Breast epithelium (tissue), 4 donors: ENCODE data around the gene KCTD18. TPM values are rescaled to one million over a fixed set of nuclear protein-coding genes. Genes with fewer than 3 reads are reported as not detected.

Source experiments
- DNase-seq, 2 donors: peaks; one replicate each; pipeline ENCODE4 v3.0.0-alpha.2; 2019; ENCODE audit warnings: low spot score in 2 of 2
- H3K27ac ChIP-seq, 2 donors: fragments of 200-600 bp; sonication (generic) in 1 of 2; one replicate each; pipeline ENCODE4 v1.5.1; 2016 to 2019; ENCODE audit warnings: mild to moderate bottlenecking in 1 of 2
- H3K27me3 ChIP-seq, 2 donors: fragments of 200-600 bp; sonication (generic) in 1 of 2; one replicate each; pipeline versions ENCODE4 v1.5.1 to v1.6.0; 2017 to 2019; ENCODE audit warnings: control low read depth in 1 of 2, mild to moderate bottlenecking in 1 of 2
- H3K36me3 ChIP-seq: fragments of 200-600 bp; one replicate; pipeline ENCODE4 v1.5.1; 2019
- H3K4me1 ChIP-seq, 2 donors: fragments of 200-600 bp; sonication (generic); one replicate each; pipeline ENCODE4 v1.5.1; 2016 to 2019; ENCODE audit warnings: control low read depth in 1 of 2
- H3K4me3 ChIP-seq, 3 donors: fragments of 200-600 bp; sonication (generic); 1 replicate in 2 of 3; 2 replicates in 1 of 3; pipeline ENCODE4 v1.5.1; 2016 to 2019; ENCODE audit warnings: mild to moderate bottlenecking in 3 of 3, moderate library complexity in 2 of 3
- H3K9me3 ChIP-seq, 2 donors: fragments of 200-600 bp; sonication (generic) in 1 of 2; one replicate each; pipeline ENCODE4 v1.5.1; 2016 to 2019; ENCODE audit warnings: control low read depth in 1 of 2
- POLR2A ChIP-seq: fragments of 450-650 bp; IDR thresholded peaks from one replicate; pipeline ENCODE4 v1.6.1; 2016; ENCODE audit warnings: antibody characterized with exemption, mild to moderate bottlenecking, moderate library complexity
- POLR2AphosphoS5 ChIP-seq, 3 donors: sonication (generic); formaldehyde crosslinking; IDR thresholded peaks; one replicate each; pipeline ENCODE4 v1.6.1; 2017; ENCODE audit warnings: antibody characterized with exemption in 3 of 3
- intact Hi-C: fragments of 100-400 bp; cut with DNase I; formaldehyde crosslinking; loops from one replicate; pipeline ENCODE4 v1.15.1; 2023; ENCODE audit warnings: low total_unique reads
- total RNA-seq, 3 donors: library from RNA; depleted of rRNA; stranded (reverse); fragments of >200 nt; gene quantifications; one replicate each; pipeline ENCODE4 v1.1.0, GENCODE V29; 2016
- TF ChIP-seq, protein P1 (sequence below), 3 donors: fragments of 450-650 bp; IDR thresholded peaks; one replicate each; pipeline ENCODE4 v1.5.1; 2016 to 2017; ENCODE audit warnings: antibody characterized with exemption in 3 of 3, mild to moderate bottlenecking in 3 of 3, moderate library complexity in 3 of 3

Gene KCTD18
- total RNA-seq, 3 donors from 2014 or later, result 15.7 to 28.2 (median 23.3) TPM

DNA sequence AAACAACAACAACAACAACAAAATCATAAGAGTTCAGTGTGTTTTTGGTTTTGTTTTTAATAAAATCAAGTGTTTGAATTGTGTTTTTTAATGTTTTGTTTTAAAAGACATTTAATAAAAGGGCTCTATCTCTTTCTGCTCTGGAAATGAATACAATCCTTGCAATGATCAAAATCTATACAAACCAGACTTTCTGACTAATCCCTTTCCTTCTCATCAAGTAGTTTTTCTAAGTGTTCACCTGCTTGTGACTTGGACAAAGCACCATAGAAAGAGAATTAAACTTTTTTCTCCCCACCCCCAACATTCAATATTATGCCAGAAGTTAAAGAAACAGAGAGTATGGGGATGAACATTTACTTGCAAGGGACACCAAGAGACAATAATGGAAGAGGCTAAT, 61.4 kb downstream of the KCTD18 start:
- Histone ChIP-seq H3K36me3 (no peaks in the 10 kb centered on the region), H3K27ac (no peak overlapping the region), H3K27me3 (no peaks in the 10 kb centered on the region), H3K4me1 (no peaks in the 10 kb centered on the region), H3K4me3 (no peak overlapping the region), H3K9me3 (no peaks in the 10 kb centered on the region)
- no peak for TF ChIP-seq POLR2AphosphoS5 (IDR thresholded peaks at IDR 0.05)
- TF ChIP-seq, protein P1, sequence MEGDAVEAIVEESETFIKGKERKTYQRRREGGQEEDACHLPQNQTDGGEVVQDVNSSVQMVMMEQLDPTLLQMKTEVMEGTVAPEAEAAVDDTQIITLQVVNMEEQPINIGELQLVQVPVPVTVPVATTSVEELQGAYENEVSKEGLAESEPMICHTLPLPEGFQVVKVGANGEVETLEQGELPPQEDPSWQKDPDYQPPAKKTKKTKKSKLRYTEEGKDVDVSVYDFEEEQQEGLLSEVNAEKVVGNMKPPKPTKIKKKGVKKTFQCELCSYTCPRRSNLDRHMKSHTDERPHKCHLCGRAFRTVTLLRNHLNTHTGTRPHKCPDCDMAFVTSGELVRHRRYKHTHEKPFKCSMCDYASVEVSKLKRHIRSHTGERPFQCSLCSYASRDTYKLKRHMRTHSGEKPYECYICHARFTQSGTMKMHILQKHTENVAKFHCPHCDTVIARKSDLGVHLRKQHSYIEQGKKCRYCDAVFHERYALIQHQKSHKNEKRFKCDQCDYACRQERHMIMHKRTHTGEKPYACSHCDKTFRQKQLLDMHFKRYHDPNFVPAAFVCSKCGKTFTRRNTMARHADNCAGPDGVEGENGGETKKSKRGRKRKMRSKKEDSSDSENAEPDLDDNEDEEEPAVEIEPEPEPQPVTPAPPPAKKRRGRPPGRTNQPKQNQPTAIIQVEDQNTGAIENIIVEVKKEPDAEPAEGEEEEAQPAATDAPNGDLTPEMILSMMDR (IDR thresholded peaks at IDR 0.05), result no peak
- no peak for TF ChIP-seq POLR2A
- intact Hi-C loops, result no loop called here
- DNase-seq, result no peak

- no peak overlapping the region for H3K27ac ChIP-seq
- no peaks in the 10 kb centered on the region for H3K36me3 ChIP-seq
- H3K4me3 ChIP-seq, result no peak overlapping the region
- TF ChIP-seq POLR2A, result no peak
- TF ChIP-seq, protein P1 (IDR thresholded peaks at IDR 0.05), result no peak
- no peak for TF ChIP-seq POLR2AphosphoS5 (IDR thresholded peaks at IDR 0.05)
- H3K4me1 ChIP-seq, result no peaks in the 10 kb centered on the region
- DNase-seq, result no peak
- intact Hi-C loops, result no loop called here
- no peaks in the 10 kb centered on the region for H3K27me3 ChIP-seq
- H3K9me3 ChIP-seq, result no peaks in the 10 kb centered on the region
Observed at GRCh38 chr2:200447139-200447855, 62.6 kb downstream of the KCTD18 start.

DNA sequence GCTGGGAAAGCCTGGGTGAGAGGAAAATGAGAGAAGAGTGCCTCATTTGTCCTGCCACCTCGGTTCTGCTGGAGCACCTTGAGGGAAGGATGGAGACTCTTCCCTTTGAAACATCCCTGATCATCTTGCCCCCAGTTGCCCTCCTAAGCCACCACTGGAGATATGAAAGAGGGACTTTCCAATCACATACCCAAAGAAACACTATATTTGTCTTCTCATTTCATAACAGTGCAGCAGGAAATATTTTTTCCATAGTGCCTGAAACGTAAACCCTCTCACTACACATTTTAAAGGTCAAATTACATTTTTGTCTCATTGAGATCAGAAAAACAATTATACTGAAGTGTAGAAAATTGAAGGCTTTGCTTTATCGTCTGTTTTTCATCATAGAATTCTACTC, 63.3 kb downstream of the KCTD18 start:
- Histone ChIP-seq H3K27me3 (no peaks in the 10 kb centered on the region), H3K4me1 (no peaks in the 10 kb centered on the region), H3K9me3 (no peaks in the 10 kb centered on the region), H3K4me3 (no peak overlapping the region), H3K36me3 (no peaks in the 10 kb centered on the region), H3K27ac (no peak overlapping the region)
- DNase-seq, result no peak
- intact Hi-C loops, result no loop called here
- no peak for TF ChIP-seq POLR2AphosphoS5 (IDR thresholded peaks at IDR 0.05)
- TF ChIP-seq, protein P1 (IDR thresholded peaks at IDR 0.05), result no peak
- no peak for TF ChIP-seq POLR2A

- no peak for DNase-seq
- intact Hi-C loops, result no loop called here
- H3K9me3 ChIP-seq, result no peaks in the 10 kb centered on the region
Observed at GRCh38 chr2:200445284-200445683, 64.6 kb downstream of the KCTD18 start.

GRCh38 chr2:200444530-200444929, 65.3 kb downstream of the KCTD18 start:
- no peaks in the 10 kb centered on the region for H3K9me3 ChIP-seq
- no peak overlapping the region for H3K4me3 ChIP-seq
- no peak for DNase-seq
- no peak overlapping the region for H3K27ac ChIP-seq
- H3K36me3 ChIP-seq, result no peaks in the 10 kb centered on the region
- intact Hi-C loops, result no loop called here
- TF ChIP-seq, protein P1 (IDR thresholded peaks at IDR 0.05), result no peak
- TF ChIP-seq POLR2AphosphoS5 (IDR thresholded peaks at IDR 0.05) (no peak), POLR2A (no peak)
- no peaks in the 10 kb centered on the region for H3K27me3 ChIP-seq
- H3K4me1 ChIP-seq, result no peaks in the 10 kb centered on the region

More at GRCh38 chr2:200445284-200445683, 64.6 kb downstream of the KCTD18 start:
- Histone ChIP-seq H3K4me1 (no peaks in the 10 kb centered on the region), H3K4me3 (no peak overlapping the region), H3K27me3 (no peaks in the 10 kb centered on the region), H3K27ac (no peak overlapping the region), H3K36me3 (no peaks in the 10 kb centered on the region)
- TF ChIP-seq POLR2AphosphoS5 (IDR thresholded peaks at IDR 0.05) (no peak), POLR2A (no peak)
- TF ChIP-seq, protein P1 (IDR thresholded peaks at IDR 0.05), result no peak
